GM23248 (cell line): ENCODE data around the gene ATP23.

Source experiments
- EZH2 ChIP-seq: fragments of 200-600 bp; sonication (generic); IDR thresholded peaks from 2 replicates; pipeline ENCODE4 v1.6.1; 2018; ENCODE audit warnings: antibody characterized with exemption, mild to moderate bottlenecking; ENCODE audit not compliant: insufficient read depth, poor library complexity, severe bottlenecking
- EZH2phosphoT487 ChIP-seq: fragments of 200-600 bp; sonication (generic); IDR thresholded peaks from 2 replicates; pipeline ENCODE4 v1.6.1; 2018; ENCODE audit warnings: antibody characterized with exemption, moderate library complexity, mild to moderate bottlenecking, low read depth; ENCODE audit not compliant: insufficient read depth

GRCh38 chr12:57902478-57902969, 38.8 kb upstream of the ATP23 start:
- TF ChIP-seq EZH2phosphoT487 (no peak), EZH2 (no peak)
